ENCODE results near the gene IRF9.

Gene IRF9

DNA sequence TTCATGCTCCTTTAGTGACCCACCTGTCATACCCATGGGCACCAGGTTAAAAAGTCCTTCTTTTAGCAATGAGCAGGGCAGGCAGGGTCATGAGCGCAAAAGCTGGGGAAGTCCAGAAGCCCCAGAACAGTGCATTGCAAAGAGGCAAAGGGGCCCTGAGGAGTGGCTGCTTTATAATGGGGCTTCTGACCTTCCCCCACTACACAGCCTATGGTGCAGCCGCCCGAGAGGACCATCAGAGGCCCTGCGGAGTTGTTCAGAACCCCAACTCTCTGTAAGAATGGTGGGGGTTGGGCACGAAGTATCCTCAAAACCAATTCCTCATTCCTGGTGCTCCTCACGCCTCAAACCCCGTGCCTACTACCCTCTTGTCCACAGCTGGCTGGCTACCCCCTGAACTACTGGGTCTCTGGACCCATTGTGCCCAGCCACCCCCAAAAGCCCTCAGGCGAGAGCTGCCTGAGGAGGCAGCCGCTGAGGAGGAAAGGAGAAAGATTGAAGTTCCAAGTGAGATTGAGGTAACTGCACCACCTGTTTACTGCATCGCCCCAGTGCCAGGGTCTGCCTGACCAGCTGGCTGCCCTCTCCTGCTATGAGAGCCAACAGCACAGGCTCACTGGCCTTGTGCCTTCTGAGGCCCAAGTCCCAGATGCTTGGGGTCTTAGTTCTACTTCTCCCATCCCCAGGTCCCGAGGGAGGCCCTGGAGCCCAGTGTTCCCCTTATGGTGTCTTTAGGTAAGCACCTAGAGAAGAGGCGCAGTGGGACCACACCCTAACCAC lies 17.5 kb downstream of the IRF9 start:
- H3K27ac ChIP-seq, result no peak overlapping the region
- TF ChIP-seq, protein P1, sequence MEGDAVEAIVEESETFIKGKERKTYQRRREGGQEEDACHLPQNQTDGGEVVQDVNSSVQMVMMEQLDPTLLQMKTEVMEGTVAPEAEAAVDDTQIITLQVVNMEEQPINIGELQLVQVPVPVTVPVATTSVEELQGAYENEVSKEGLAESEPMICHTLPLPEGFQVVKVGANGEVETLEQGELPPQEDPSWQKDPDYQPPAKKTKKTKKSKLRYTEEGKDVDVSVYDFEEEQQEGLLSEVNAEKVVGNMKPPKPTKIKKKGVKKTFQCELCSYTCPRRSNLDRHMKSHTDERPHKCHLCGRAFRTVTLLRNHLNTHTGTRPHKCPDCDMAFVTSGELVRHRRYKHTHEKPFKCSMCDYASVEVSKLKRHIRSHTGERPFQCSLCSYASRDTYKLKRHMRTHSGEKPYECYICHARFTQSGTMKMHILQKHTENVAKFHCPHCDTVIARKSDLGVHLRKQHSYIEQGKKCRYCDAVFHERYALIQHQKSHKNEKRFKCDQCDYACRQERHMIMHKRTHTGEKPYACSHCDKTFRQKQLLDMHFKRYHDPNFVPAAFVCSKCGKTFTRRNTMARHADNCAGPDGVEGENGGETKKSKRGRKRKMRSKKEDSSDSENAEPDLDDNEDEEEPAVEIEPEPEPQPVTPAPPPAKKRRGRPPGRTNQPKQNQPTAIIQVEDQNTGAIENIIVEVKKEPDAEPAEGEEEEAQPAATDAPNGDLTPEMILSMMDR (IDR thresholded peaks at IDR 0.05), result no peak
- no peak for TF ChIP-seq ZFX (IDR thresholded peaks at IDR 0.05; ENCODE audit: borderline replicate concordance)

DNA sequence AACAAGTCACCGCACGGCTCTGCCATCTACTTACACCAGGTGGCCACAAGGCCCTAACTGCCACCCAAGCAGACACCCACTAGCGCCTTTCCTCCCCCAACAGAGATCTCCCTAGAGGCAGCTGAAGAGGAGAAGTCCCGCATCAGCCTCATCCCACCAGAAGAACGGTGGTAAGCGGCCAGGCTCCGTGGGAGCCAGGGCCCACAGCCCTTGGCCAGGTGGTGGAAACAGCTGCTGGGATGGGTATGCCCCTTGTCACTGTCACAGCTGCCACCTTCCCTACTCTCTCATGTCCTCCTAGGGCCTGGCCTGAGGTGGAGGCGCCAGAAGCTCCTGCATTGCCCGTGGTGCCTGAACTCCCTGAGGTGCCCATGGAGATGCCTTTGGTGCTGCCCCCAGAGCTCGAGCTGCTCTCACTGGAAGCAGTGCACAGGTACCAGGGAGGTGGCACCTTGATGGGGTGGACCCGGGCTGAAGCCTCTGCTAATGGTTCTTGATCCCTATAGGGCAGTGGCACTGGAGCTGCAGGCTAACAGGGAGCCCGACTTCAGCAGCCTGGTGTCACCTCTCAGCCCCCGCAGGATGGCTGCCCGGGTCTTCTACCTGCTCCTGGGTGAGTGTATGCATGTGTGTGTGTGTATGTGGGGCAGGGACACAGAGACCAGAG lies 18.4 kb downstream of the IRF9 start:
- no peak overlapping the region for H3K27ac ChIP-seq
- no peak for TF ChIP-seq ZFX (IDR thresholded peaks at IDR 0.05; ENCODE audit: borderline replicate concordance)

DNA sequence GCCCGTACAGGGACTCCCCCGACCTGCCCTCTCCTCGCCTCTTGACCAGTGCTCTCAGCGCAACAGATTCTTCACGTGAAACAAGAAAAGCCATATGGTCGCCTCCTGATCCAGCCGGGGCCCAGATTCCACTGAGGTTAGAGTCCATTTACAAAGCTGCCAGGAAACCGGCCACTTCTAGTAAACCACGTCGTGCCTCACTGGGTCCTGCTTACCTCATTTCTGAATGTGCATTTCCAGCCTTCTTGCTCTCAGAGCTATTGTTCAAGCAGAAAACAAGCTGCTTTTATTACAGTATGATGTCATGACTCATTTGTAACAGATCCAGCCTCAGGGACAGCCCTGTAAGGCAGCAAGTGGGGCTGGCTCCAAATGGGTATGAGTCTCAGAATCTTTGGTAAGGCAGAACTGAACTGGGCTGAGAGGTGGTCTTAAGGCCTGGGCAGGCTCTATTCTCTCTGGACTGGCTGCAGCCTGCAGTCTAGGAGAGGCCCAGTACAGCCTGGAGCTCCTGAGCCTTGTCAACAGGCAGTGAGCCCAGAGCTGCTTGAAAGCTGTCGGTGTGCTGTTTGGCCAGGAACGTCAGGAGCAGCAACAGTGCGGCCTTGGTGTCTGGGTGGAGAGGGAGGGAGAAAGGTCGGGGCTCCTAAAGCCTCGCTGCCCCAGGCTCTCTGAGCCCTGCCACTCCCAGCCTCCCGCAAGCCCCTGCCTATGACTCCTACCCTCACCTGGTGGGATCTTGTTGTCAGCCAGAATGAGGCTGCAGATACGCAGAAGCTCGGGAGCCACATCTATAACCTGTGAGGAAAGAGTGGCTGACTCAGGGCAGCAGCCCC lies 19.1 kb downstream of the IRF9 start:
- no peak for TF ChIP-seq ZFX (IDR thresholded peaks at IDR 0.05; ENCODE audit: borderline replicate concordance)
- TF ChIP-seq, protein P1 (IDR thresholded peaks at IDR 0.05), result no peak
- H3K27ac ChIP-seq, result no peak overlapping the region

DNA sequence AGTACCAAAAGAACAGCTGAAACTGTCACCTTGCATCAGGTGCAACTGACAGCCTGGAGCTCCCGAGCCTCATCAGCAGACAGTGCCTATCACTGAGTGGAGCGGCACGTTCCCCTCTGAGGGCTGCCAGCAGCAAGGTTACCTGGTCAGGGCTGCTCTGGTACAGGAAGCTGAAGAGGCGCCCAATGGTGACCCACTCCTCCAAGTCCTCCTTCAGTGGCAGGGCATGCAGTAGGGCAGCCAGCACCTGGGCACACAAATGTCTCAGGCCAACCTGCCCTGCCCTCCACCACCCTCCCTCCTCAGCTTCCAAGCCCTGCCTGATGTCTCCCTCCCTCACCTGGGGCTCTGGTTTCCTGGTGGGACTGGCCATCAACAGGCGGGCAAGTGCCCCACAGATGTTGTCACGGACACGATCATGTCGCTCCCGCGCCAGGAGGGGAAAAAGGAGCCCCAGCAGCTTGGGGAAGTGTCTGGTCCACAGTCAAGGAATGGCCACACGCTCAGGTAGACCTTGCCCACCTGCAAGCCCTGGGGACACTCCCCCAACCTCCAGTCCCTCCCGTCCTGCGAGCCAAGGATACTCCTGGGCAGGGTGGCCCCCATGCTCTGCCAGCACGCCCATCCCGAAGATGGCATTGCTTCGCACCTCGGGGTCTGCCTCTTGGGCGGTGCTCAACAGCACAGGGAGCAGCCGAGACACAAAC lies 20.5 kb downstream of the IRF9 start:
- no peak overlapping the region for H3K27ac ChIP-seq
- TF ChIP-seq, protein P1 (IDR thresholded peaks at IDR 0.05), result no peak
- TF ChIP-seq ZFX (IDR thresholded peaks at IDR 0.05; ENCODE audit: borderline replicate concordance), result no peak

DNA sequence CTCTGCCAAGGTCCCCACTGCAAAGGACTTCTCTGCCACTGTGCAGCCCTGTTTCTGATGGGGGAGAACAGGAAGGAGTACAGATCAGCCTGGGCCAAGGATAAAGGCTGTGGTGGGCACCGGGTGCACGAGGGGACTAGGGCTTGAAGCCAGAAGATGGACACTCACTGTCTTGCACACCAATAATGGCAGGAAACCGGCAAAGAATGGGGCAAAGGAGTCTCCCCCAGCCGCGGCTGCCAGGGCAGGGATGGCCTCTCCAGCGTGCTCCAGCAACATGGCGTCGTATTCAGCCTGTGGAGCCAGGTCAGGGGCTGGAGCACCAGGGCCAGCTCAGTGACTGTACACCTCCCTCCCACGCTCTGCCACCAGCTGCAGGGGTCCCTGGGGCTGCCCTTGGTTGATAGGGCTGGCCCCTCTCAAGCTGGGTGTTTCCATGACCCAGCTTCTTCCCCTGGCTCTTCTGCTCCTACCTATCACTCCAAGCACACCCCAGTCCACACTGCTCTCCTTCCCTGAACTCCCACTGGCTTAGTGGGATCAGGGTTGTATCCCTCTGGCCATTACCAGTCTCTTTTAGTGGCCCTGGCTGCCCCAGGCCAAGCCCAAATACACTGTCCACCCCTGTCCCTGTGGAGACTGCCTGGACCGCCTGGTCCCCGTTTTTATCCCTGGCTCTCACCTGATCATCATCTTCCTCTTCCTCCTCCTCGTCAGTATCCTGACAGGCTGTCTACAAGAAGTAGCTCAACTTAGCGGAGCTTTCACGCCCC lies 21.2 kb downstream of the IRF9 start:
- no peak overlapping the region for H3K27ac ChIP-seq
- TF ChIP-seq ZFX (IDR thresholded peaks at IDR 0.05; ENCODE audit: borderline replicate concordance), result no peak
- TF ChIP-seq, protein P1 (IDR thresholded peaks at IDR 0.05), result no peak

DNA sequence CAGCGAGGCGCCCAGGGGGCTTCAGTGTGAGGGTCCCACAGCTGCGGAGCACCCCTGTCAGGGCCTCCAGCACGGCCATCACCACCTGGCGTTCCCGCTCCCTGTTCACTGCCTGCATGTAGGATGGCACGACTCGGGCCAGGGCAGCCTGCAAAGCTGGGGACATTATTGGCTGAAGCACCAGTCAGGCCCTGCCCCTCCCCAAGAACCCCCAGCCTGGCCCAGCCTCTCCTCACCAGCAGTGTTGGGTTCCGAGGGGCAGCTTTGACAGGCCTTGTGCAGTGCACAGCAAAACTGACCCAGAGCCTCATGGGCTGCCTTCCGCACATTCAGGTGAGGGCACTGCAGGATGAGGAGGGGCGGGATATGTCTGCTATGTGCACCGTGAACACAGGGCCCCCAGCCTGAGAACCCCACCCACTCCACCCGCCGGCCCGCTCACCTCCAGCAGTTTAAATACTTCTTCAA lies 22.0 kb downstream of the IRF9 start:
- no peak for TF ChIP-seq ZFX (IDR thresholded peaks at IDR 0.05; ENCODE audit: borderline replicate concordance)
- TF ChIP-seq, protein P1 (IDR thresholded peaks at IDR 0.05), result no peak
- H3K27ac ChIP-seq, result no peak overlapping the region
